WERI-Rb-1 (cell line): Measurements from ENCODE around the gene PLA2G12A.

Experiments
- DNase-seq: peaks from one replicate; pipeline ENCODE4 v3.0.0-alpha.2; 2020
- H3K27ac ChIP-seq: fragments of 250-450 bp; sonication (Bioruptor Pico); 2 replicates; pipeline ENCODE4 v1.5.1; 2020; ENCODE audit warnings: mild to moderate bottlenecking, moderate library complexity
- H3K27me3 ChIP-seq: fragments of 250-450 bp; sonication (Bioruptor Pico); 2 replicates; pipeline ENCODE4 v1.5.1; 2021; ENCODE audit warnings: mild to moderate bottlenecking, low read depth, moderate library complexity; ENCODE audit not compliant: insufficient read depth, severe bottlenecking
- H3K36me3 ChIP-seq: fragments of 250-450 bp; sonication (Bioruptor Pico); 2 replicates; pipeline ENCODE4 v1.5.1; 2020; ENCODE audit warnings: mild to moderate bottlenecking, moderate library complexity
- H3K4me3 ChIP-seq: 2 replicates; pipeline ENCODE4 v1.5.1; 2011; ENCODE audit warnings: low read depth, mild to moderate bottlenecking, control low read depth, low read length
- H3K9me3 ChIP-seq: fragments of 250-450 bp; sonication (Bioruptor Pico); 2 replicates; pipeline ENCODE4 v1.5.1; 2021; ENCODE audit warnings: mild to moderate bottlenecking, moderate library complexity; ENCODE audit not compliant: severe bottlenecking
- TF ChIP-seq, protein P1 (sequence below): IDR thresholded peaks from 2 replicates; pipeline ENCODE4 v1.5.1; 2011; ENCODE audit warnings: low read depth, mild to moderate bottlenecking, control low read depth, inconsistent platforms, low read length

The PLA2G12A gene

GRCh38 chr4:109735566-109736365 is 5.9 kb upstream of the PLA2G12A start:
- Histone ChIP-seq H3K27ac (0 out of 2 replicates have a peak overlapping the region, but pooled peaks have one; percentile 2), H3K36me3 (no peaks in the 10 kb centered on the region), H3K27me3 (no peaks in the 10 kb centered on the region), H3K4me3 (no peak overlapping the region), H3K9me3 (no peaks in the 10 kb centered on the region)
- peak; percentile 20 for DNase-seq
- TF ChIP-seq, protein P1, sequence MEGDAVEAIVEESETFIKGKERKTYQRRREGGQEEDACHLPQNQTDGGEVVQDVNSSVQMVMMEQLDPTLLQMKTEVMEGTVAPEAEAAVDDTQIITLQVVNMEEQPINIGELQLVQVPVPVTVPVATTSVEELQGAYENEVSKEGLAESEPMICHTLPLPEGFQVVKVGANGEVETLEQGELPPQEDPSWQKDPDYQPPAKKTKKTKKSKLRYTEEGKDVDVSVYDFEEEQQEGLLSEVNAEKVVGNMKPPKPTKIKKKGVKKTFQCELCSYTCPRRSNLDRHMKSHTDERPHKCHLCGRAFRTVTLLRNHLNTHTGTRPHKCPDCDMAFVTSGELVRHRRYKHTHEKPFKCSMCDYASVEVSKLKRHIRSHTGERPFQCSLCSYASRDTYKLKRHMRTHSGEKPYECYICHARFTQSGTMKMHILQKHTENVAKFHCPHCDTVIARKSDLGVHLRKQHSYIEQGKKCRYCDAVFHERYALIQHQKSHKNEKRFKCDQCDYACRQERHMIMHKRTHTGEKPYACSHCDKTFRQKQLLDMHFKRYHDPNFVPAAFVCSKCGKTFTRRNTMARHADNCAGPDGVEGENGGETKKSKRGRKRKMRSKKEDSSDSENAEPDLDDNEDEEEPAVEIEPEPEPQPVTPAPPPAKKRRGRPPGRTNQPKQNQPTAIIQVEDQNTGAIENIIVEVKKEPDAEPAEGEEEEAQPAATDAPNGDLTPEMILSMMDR = no peak

- Histone ChIP-seq H3K9me3 (no peaks in the 10 kb centered on the region), H3K27me3 (no peaks in the 10 kb centered on the region), H3K4me3 (no peak overlapping the region), H3K36me3 (peaks cover 6% of the 10 kb centered on the region), H3K27ac (no peak overlapping the region)
- no peak for DNase-seq
- TF ChIP-seq, protein P1 = no peak
These were observed 3.9 kb upstream of the PLA2G12A start for GRCh38 chr4:109733728-109734127.

GRCh38 chr4:109730619-109731545 is 1.0 kb upstream of the PLA2G12A start:
- no peaks in the 10 kb centered on the region for H3K27me3 ChIP-seq
- no peaks in the 10 kb centered on the region for H3K9me3 ChIP-seq
- H3K27ac ChIP-seq = peak overlapping the region; percentile 88
- H3K36me3 ChIP-seq = peaks cover 17% of the 10 kb centered on the region
- no peak for DNase-seq
- H3K4me3 ChIP-seq = peak overlapping the region; percentile 73
- TF ChIP-seq, protein P1 = no peak

GRCh38 chr4:109729117-109729717 is 653 bp downstream of the PLA2G12A start:
- TF ChIP-seq, protein P1 = no peak
- peaks cover 29% of the 10 kb centered on the region for H3K36me3 ChIP-seq
- H3K4me3 ChIP-seq = peak overlapping the region; percentile 51
- no peak for DNase-seq
- H3K27ac ChIP-seq = peak overlapping the region; percentile 88
- H3K27me3 ChIP-seq = no peaks in the 10 kb centered on the region
- H3K9me3 ChIP-seq = no peaks in the 10 kb centered on the region

- TF ChIP-seq, protein P1 = no peak
- Histone ChIP-seq H3K27ac (no peak overlapping the region), H3K4me3 (peak overlapping the region; percentile 51), H3K27me3 (no peaks in the 10 kb centered on the region), H3K36me3 (peaks cover 32% of the 10 kb centered on the region), H3K9me3 (no peaks in the 10 kb centered on the region)
- DNase-seq = no peak
These were observed 1.5 kb downstream of the PLA2G12A start for GRCh38 chr4:109728385-109728784.
